BE2C (cell line): ENCODE results near the gene CHSY1. TPM values are rescaled to one million over a fixed set of nuclear protein-coding genes. Genes with fewer than 3 reads are reported as not detected.

ENCODE experiments used
- DNase-seq: peaks from one replicate; pipeline ENCODE4 v3.0.0-alpha.2; 2020
- H3K27me3 ChIP-seq: fragments of 250-450 bp; sonication (Bioruptor Pico); 2 replicates; pipeline ENCODE4 v1.5.1; 2020; ENCODE audit warnings: mild to moderate bottlenecking
- H3K36me3 ChIP-seq: fragments of 250-450 bp; sonication (Bioruptor Pico); 2 replicates; pipeline ENCODE4 v1.5.1; 2020; ENCODE audit warnings: mild to moderate bottlenecking
- H3K4me1 ChIP-seq: fragments of 250-450 bp; sonication (Bioruptor Pico); 2 replicates; pipeline ENCODE4 v1.5.1; 2020
- H3K4me3 ChIP-seq: 2 replicates; pipeline ENCODE4 v1.5.1; 2011; ENCODE audit warnings: low read depth, low read length
- H3K9me3 ChIP-seq: fragments of 250-450 bp; sonication (Bioruptor Pico); 2 replicates; pipeline ENCODE4 v1.5.1; 2020
- CTCF ChIP-seq: IDR thresholded peaks from 2 replicates; pipeline ENCODE4 v1.5.1; 2012; ENCODE audit warnings: mild to moderate bottlenecking, low read depth, low read length
- polyA plus RNA-seq: library from polyadenylated mRNA; unstranded; fragments of >200 nt; gene quantifications from one replicate; pipeline ENCODE4 v1.2.1, GENCODE V29; 2012; ENCODE audit warnings: low read depth, missing spikeins; ENCODE audit not compliant: insufficient read length, insufficient read depth

The CHSY1 gene, protein sequence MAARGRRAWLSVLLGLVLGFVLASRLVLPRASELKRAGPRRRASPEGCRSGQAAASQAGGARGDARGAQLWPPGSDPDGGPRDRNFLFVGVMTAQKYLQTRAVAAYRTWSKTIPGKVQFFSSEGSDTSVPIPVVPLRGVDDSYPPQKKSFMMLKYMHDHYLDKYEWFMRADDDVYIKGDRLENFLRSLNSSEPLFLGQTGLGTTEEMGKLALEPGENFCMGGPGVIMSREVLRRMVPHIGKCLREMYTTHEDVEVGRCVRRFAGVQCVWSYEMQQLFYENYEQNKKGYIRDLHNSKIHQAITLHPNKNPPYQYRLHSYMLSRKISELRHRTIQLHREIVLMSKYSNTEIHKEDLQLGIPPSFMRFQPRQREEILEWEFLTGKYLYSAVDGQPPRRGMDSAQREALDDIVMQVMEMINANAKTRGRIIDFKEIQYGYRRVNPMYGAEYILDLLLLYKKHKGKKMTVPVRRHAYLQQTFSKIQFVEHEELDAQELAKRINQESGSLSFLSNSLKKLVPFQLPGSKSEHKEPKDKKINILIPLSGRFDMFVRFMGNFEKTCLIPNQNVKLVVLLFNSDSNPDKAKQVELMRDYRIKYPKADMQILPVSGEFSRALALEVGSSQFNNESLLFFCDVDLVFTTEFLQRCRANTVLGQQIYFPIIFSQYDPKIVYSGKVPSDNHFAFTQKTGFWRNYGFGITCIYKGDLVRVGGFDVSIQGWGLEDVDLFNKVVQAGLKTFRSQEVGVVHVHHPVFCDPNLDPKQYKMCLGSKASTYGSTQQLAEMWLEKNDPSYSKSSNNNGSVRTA
- polyA plus RNA-seq = 51.3 TPM

- peaks cover 11% of the 10 kb centered on the region for H3K4me1 ChIP-seq
- no peaks in the 10 kb centered on the region for H3K9me3 ChIP-seq
- peak; percentile 91 for DNase-seq
- H3K27me3 ChIP-seq = no peaks in the 10 kb centered on the region
- peak within 1 kb of the TSS; percentile 93 for H3K4me3 ChIP-seq
- no peak for TF ChIP-seq CTCF
- H3K36me3 ChIP-seq = peaks cover 12% of the 10 kb centered on the region
Measured at GRCh38 chr15:101251830-101252820, at the start of gene CHSY1. Gene CHSY1, minus strand, starts transcription at chr15:101252048. Its CDS starts 592 bp downstream, at chr15:101251456.

DNA sequence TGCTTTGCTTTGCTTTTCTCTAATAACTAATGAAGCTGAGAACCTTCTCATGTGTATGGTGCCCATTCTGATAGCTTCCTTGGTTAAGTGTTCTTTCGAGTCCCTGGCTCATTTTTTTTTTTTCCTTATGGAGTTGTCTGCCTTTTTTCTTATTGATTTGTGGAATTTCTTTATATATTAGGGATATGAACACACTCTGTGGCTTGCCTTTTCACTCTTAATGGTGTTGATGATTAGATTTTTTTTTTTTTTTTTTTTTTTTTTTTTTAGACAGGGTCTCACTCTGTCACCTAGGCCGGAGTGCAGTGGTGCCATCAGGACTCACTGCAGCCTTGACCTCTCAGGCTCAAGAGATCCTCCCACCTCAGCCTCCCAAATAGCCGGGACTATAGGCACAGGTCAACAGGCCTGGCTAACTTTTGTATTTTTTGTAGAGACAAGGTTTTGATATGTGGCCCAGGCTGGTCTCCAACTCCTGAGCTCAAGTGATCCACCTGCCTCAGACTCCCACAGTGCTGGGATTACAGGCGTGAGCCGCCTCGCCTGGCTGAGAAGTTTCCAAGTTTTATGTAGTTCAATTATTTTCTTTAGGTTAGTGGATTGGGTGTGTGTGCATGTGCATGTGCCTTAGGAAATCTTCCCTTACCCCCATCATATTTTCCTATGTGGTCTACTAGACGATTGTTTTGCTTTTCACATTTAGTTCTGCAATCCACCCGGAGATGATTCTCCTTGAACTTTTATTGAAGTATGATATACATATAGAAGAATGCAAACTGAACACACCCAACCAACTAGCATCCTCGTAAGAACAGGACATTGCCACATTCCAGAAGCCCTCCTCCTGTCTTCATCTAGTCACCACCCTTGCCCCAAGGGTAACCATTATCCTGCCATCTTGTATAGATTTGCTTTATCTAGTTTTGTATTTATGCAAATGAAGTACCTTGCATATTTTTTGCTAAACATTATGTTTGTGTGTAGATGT is 44.9 kb upstream of the CHSY1 start:
- H3K9me3 ChIP-seq = no peaks in the 10 kb centered on the region
- peaks cover 15% of the 10 kb centered on the region for H3K36me3 ChIP-seq
- H3K27me3 ChIP-seq = no peaks in the 10 kb centered on the region
- DNase-seq = no peak
- H3K4me3 ChIP-seq = no peak overlapping the region
- no peaks in the 10 kb centered on the region for H3K4me1 ChIP-seq
- no peak for TF ChIP-seq CTCF

DNA sequence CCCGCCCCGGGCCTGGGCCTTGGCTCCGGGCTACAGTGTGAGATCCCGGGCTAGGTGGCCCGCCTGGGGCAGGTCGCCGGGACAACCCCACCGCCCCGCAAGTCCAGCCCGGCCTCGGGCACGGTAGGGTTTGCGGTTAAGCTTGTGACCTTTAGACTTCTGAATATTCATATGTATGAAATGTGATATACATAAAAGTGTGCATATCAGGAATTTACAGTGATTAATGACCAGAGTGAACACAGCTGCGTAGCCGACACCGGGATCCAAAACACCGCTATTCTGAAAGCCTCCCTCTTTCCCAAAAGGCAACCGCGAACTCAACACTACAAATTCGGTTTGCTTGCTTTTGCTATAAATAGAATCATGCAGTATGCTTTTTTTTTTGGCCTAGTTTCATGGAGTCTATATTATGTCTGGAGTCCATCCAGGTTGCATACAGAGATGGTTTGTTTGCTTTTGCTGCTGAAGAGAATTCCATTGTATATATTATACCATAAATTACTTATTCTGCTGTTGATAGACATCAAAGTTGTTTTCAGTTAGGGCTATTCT is 43.8 kb upstream of the CHSY1 start:
- Histone ChIP-seq H3K36me3 (peaks cover 18% of the 10 kb centered on the region), H3K4me3 (peak overlapping the region; percentile 99), H3K9me3 (no peaks in the 10 kb centered on the region), H3K27me3 (no peaks in the 10 kb centered on the region), H3K4me1 (no peaks in the 10 kb centered on the region)
- TF ChIP-seq CTCF = no peak
- no peak for DNase-seq

DNA sequence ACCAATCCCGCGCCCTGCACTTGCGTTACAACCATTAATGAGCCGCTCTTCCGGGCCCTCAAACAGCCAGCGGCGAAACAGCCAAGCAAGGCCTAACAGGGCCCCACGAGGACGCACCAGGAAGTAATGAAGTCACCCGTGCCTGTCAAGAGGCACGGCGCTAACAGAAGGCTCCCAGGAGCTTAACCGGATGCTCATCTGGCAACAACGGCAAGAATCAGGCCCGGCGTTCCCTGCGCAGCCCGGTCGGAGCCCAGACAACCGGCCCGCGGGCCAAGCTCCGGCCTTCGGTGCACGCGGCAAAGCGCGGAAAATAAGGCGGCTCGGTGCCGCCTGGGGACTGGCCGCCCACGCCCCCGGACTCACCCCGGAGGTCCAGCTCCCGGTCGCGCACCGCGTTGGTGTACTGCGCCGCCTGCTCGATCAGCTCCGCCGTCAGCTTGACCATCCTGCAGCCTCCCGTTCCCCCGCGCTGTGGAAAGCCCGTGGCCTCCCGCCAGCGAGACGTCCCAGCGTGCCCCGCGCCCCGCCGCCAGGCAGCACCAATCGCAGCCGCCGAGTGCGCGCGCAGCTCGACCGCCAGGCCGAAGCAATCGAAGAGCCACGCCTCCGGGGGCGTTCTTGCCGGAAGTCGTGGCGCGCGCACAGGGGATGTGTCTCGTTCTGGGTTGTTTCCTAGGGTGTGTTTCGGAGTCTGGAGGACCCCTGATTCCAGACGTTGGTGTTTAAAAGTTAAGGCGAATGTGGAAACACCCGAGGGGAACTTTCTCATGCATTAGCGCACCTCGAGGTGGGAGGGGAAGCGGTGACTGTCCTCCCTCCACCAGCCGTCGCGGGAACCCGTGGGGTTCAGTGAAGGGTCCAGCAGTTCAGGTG is 43.1 kb upstream of the CHSY1 start, which contains the start of gene SNRPA1:
Gene SNRPA1, minus strand, starts transcription at position 518 of the 876 bp plus-strand sequence. Its CDS starts 70 bp downstream, at position 448.
- H3K4me1 ChIP-seq = no peaks in the 10 kb centered on the region
- DNase-seq = peak; percentile 99
- TF ChIP-seq CTCF = no peak
- no peaks in the 10 kb centered on the region for H3K9me3 ChIP-seq
- no peaks in the 10 kb centered on the region for H3K27me3 ChIP-seq
- peaks cover 22% of the 10 kb centered on the region for H3K36me3 ChIP-seq
- peak within 1 kb of the TSS; percentile 99 for H3K4me3 ChIP-seq
